Left kidney (tissue), 8 donors: ENCODE results near the gene ACSM2B. TPM values are rescaled to one million over a fixed set of nuclear protein-coding genes. Genes with fewer than 3 reads are reported as not detected.
"Not testable (repeated sequence)": the region's sequence is repeated elsewhere in the genome, so short reads cannot be mapped to it uniquely, and the experiment has no call there.

Experiments
- DNase-seq: peaks from one replicate; pipeline ENCODE4 v3.0.0-alpha.2; 2013
- long read RNA-seq, 8 donors: transcript quantifications; one replicate each; lab custom pipeline, GENCODE V29; 2026
- polyA plus RNA-seq: library from polyadenylated mRNA; unstranded; fragments of 120-200 nt; gene quantifications from one replicate; pipeline ENCODE4 v1.2.1, GENCODE V29; 2013; ENCODE audit not compliant: insufficient read length

The ACSM2B gene, protein sequence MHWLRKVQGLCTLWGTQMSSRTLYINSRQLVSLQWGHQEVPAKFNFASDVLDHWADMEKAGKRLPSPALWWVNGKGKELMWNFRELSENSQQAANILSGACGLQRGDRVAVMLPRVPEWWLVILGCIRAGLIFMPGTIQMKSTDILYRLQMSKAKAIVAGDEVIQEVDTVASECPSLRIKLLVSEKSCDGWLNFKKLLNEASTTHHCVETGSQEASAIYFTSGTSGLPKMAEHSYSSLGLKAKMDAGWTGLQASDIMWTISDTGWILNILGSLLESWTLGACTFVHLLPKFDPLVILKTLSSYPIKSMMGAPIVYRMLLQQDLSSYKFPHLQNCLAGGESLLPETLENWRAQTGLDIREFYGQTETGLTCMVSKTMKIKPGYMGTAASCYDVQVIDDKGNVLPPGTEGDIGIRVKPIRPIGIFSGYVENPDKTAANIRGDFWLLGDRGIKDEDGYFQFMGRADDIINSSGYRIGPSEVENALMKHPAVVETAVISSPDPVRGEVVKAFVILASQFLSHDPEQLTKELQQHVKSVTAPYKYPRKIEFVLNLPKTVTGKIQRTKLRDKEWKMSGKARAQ
- polyA plus RNA-seq: 75.9 TPM
- long read RNA-seq, donor 1, transcript ACSM2B-201 (14 exons, 2,935 nt): major isoform, 10 of 16 reads
- long read RNA-seq, donor 1, partial matches to known transcripts: 0 of 16 reads
- long read RNA-seq, donor 1, other reads (novel, unspliced or antisense): 0 of 16 reads
- long read RNA-seq, donor 2, transcript ACSM2B-201 (14 exons, 2,935 nt): major isoform, 9 of 16 reads
- long read RNA-seq, donor 2, partial matches to known transcripts: 0 of 16 reads
- long read RNA-seq, donor 2, other reads (novel, unspliced or antisense): 0 of 16 reads
- long read RNA-seq, donor 3, transcript ACSM2B-201 (14 exons, 2,935 nt): major isoform, 6 of 10 reads
- long read RNA-seq, donor 3, partial matches to known transcripts: 0 of 10 reads
- long read RNA-seq, donor 3, other reads (novel, unspliced or antisense): 0 of 10 reads
- long read RNA-seq, donor 4, partial matches to known transcripts: 0 of 1 reads
- long read RNA-seq, donor 4, other reads (novel, unspliced or antisense): 0 of 1 reads
- long read RNA-seq, donor 5, transcript ACSM2B-201 (14 exons, 2,935 nt): major isoform, 18 of 24 reads
- long read RNA-seq, donor 5, partial matches to known transcripts: 0 of 24 reads
- long read RNA-seq, donor 5, other reads (novel, unspliced or antisense): 0 of 24 reads
- long read RNA-seq, donor 6, transcript ACSM2B-201 (14 exons, 2,935 nt): major isoform, 5 of 8 reads
- long read RNA-seq, donor 6, partial matches to known transcripts: 0 of 8 reads
- long read RNA-seq, donor 6, other reads (novel, unspliced or antisense): 0 of 8 reads
- long read RNA-seq, donor 7, transcript ACSM2B-201 (14 exons, 2,935 nt): minor isoform, 9 of 24 reads
- long read RNA-seq, donor 7, transcript ACSM2B-205 (2 exons, 734 nt): major isoform, 11 of 24 reads
- long read RNA-seq, donor 7, partial matches to known transcripts: 0 of 24 reads
- long read RNA-seq, donor 7, other reads (novel, unspliced or antisense): 0 of 24 reads
- long read RNA-seq, donor 8, transcript ACSM2B-201 (14 exons, 2,935 nt): major isoform, 7 of 11 reads
- long read RNA-seq, donor 8, partial matches to known transcripts: 0 of 11 reads
- long read RNA-seq, donor 8, other reads (novel, unspliced or antisense): 0 of 11 reads

DNA sequence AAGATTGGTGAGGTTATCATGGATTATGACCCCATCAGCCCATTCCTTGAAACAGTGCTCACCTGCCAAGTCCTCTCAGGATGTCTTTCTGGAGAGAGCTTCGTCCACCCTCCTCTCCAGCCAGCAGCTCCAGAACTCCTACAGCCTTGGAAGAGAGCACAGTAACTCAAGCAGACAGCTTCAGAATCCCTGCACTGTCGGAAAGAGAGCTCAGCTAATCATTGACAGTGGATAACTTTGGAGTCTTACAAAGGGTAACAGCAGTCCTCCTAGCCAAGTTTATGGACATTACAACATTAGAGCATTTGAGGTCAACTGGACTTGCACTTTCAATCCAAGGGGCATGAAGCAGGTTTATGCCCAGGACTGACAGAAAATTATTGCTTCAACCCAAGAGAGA, at the start of gene ACSM2B:
ACSM2B (minus strand) TSS at position 223 of the 400 bp plus-strand sequence. CDS start 11,522 bp downstream, outside the sequence.
- not testable (repeated sequence) for DNase-seq

DNA sequence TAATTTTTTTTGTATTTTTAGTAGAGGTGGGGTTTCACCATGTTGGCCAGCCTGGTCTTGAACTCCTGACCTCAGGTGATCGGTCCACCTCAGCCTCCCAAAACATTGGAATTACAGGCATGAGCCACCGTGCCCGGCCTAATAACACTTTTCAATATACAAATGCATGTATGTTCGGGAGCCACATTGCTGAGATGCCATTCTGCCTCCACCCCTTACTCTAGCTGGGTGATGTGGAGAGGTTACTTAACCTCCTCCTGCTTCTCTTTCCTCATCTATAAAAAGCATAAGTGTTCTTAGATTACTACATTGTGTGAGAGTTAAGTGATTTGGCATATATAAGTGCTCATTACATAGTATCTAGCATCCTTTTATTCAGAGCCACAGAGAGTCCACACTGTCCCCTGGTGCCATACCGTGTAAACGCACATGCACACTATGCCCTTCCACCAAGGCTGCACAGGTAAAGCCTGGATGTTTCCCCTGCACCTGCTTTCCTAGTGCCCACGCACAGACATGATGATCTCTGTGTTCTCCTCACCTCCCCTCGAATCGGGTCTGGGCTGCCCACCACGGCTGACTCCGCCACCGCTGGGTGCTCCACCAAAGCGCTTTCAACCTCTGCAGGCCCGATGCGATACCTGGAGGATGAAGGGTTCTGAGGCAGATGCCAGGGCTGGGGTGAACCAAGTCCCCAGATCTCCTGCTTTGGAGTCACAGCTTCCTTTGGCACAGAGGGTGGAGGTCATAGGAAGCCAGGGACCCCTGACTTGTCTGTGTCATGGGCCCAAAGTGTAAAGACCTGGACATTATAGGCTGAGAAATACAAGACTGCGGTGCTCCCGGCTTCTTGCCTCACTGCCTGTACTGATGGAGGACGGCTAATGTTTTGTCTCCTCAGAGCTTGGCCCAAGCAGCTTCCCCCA, 49.0 kb upstream of the ACSM2B start:
- no peak for DNase-seq

DNA sequence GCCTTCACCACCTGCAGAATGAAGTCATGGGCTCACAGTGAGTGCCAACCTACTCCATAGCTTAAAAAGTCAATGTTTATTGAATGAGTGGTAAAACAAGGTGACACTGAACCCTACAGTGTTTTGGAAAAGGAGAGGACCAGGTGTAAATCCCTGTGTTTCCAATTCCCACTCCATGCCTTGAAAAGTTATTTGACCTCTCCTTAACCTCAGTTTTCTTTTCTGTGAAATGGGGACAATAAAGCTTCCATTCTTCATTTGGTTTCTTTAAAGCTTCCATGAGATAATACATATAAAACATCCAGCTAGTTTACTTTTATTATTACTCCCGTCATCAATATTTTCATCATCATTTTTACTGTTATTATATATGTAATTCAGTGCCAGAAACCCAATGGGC, 48.0 kb upstream of the ACSM2B start:
- DNase-seq: no peak

DNA sequence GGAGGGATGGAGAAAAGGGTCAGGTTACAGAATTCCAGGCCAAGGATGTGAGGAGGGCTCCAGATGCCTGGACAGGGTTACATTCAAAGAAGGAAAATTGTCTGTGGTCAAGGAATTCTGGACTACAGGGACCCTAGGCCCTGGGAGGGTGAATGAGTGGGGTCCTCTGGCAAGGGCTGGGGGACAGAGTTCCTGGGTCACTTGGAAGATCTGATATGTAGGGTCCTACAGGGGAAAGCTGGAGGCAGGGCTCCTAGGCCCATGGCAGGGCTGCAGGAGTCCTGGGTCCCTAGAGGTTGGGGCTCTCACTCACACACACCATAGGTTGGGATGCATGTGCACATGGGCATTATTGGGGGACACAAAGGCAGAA, 46.3 kb upstream of the ACSM2B start:
- no peak for DNase-seq

DNA sequence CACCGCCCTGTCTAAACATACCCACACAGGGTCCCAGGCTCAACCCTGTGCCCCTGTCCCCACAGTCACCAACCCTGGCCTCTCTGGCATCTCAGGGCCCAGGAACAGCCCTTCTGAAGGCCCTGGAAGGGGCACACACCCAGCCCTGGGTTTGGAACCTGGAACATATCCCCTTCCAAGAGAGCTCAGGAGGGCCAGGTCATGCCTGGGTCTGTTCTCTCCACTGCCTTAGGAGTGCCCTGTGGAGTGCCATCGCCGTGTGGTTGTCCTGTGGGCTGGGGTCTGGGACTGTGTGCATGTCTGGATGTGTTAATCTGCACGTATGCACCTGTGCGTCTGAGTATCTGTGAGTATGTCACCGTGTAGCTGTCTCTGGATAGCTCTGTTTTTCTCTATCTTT, 45.2 kb upstream of the ACSM2B start:
- DNase-seq: no peak

DNA sequence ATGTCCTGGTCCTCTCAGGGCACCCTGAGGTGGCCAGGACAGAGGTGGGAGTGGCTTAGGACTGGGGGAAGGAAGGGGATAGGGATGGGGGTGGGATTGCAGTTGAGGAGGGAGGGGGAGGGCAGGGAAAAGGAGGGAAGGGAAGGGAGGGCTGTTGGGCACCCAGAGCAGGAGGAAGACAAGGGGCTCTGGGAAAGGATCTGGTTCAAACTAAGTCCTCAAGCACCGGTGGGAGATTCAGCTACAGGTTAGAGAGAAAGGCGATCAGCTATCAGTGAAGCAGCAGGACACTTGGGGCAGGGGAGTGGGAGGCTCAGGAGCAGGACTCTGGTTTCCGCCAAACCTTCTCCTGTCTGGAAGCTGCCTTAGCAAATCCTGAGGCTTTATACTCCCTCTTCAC, 44.6 kb upstream of the ACSM2B start:
- DNase-seq: no peak

DNA sequence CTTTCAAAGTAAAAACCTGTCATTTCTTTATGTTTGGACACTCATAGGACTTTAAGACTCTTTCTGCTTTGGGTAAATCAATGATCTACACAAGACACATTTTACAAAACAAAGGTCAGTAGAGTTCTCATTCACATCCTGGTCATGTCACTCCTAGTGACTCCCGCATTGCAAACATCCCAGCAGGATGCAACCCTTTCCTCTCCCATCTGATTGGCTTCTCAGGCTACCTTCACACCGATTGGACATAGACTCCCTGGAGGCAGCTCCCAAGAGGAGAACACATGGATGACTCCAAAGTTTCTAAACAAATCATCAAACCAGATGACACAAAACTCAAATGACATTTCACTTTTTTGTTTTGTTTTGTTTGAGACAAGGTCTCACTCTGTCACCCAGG, 43.8 kb upstream of the ACSM2B start:
- DNase-seq: no peak

DNA sequence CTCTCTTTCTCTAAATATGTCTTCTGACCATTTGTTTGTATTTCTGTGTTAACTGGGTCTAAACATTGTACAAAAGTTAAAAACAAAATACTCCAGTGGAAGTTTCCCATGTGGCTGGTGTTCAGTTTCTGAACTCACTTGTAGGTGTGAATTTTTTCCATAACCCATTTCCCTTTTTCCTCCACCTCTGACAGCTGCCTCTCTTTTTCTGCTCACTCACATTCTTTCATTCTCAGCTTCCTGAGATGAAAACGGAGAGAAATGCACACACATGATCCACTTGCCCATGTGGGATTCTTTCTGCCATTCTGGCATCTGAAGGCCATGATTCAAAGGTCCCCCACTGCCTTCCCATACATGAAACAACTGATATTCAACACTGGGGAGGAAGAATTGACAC, 41.1 kb upstream of the ACSM2B start:
- no peak for DNase-seq

DNA sequence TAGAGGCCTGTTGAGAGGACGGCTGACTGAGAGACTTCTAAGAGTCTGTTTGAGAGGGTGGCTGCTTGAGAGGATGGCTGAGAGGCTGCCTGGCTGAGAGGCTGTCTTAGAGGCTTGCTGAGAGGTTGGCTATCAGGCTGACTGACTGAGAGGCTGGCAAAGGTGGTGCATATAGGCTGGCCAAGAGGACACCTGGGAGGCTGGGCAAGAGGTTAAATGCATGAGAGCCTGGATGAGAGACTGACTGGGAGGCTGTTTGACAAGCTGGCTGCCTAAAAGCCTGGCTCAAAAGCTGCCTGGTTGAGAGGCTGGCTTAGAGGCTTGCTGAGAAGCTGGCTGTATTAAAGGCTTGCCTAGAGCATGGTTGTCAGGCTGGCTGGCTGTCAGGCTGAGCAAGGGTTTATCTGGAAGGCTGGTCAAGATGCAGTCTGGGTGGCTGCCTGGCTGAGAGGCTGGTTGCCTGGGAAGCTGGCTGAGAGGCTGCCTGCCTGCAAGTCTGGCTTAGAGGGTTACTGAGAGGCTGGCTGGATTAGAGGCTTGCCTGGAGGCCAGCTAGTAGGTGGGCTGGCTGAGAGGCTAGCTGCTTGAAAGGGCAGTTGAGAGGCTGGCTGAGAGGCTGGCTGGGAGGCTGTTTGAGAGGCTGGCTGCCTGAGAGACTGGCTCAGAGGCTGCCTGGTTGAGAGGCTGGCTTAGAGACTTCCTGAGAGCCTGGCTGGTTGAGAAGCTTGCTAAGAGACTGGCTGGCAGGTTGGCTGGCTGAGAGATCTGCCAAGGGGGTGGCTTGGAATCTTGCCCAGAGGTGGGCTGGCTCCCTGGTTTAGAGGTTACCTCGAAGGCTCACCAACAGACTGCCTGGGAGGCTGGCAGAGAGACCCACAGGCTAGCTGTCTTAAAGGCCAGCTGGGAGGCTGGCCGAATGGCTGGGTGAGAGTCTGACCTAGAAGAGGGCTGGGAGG, 38.3 kb upstream of the ACSM2B start:
- no peak for DNase-seq

DNA sequence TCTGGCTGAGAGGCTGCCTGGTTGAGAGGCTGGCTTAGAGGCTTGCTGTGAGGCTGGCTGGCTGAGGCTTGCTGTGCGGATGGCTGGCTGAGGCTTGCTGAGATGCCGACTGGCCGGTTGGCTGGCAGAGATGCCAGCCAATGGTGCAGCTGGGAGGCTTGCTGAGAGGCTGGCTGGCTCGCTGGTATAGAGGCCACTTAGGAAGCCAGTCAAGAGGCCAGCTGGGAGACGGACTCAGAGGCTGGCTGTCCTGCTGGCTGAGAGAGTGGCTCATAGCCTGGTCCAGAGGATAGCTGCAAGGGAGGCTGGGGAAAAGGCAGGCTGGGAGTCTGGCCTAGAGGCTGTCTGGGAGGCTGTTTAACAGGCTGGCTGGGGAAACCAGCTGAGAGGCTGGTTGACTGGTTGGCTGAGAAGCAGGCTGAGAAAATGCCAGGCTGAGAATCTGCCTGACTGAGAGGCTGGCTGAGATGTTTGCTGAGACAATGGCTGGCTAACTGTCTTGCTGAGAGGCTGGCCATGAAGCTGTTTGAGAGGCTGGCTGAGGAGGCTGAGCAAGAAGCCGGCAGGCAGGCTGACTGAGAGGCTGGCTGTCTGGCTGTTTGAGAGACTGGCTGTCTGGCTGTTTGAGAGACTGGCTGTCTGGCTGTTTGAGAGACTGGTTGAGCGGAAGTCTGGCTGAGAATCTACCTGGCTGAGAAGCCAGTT, 37.5 kb upstream of the ACSM2B start:
- DNase-seq: no peak

DNA sequence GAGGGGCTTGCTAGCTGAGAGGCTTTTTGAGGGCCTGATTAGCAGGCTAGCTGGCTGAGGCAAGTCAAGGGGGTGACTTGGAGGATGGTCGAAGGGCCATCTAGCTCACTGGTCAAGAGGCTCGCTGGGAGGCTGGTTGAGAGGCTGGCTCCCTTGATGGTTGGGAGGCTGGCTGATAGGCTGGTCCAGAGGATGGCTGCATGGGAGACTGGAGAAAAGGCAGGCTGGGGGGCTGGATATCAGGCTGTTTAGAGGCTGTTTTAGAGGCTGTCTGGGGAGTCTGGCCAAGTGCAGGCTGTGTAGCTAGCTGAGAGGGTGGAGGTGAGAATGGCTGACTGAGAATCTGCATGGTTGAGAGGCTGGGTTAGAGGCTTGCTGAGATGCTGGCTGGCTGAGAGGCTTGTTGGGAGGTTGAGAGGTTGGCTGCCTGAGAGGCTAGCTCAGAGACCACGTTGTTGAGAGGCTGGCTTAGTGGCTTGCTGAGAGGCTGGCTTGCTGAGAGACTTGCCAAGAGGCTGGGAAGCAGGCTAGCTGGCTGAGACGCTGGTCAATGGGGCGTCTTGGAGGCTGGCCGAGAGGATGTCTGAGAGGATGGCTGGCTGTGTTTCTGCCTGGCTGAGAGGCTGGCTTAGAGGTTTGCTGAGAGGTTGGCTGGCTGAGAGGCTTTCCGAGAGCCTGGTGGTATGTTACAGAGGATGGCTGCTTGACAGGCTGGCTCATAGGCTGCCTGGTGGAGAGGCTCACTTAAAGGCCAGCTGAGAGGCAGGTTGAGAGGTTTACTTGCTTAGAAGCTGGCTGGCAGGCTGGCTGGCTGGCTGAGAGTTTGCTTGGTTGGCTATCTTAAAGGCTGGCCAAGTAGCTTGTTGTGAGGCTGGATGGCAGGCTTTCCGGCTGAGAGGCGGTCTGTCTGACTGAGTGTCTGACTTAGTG, 36.6 kb upstream of the ACSM2B start:
- DNase-seq: no peak

DNA sequence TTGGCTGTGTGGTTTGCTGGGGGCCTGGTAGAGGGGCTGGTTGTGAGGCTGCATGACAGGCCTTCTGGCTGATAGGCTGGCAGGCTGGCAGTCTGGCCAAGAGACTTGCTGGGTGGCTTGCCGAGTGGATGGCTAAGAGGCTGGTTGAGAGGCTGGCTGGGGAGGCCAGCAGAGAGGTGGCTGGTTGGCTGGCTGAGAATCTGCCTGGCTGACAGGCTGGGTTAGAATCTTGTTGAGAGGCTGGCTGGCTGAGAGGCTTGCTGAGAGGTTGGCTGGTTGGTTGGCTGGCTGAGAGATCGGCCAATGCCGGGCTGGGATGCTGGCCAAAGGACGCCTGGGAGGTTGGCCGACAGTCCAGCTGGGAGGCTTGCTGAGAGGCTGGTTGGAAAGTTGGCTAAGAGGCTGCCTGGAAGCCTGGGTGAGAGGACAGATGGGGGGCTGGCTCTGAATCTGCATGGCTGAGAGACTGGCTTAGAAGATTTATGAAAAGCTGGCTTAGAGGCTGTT, 35.9 kb upstream of the ACSM2B start:
- no peak for DNase-seq

DNA sequence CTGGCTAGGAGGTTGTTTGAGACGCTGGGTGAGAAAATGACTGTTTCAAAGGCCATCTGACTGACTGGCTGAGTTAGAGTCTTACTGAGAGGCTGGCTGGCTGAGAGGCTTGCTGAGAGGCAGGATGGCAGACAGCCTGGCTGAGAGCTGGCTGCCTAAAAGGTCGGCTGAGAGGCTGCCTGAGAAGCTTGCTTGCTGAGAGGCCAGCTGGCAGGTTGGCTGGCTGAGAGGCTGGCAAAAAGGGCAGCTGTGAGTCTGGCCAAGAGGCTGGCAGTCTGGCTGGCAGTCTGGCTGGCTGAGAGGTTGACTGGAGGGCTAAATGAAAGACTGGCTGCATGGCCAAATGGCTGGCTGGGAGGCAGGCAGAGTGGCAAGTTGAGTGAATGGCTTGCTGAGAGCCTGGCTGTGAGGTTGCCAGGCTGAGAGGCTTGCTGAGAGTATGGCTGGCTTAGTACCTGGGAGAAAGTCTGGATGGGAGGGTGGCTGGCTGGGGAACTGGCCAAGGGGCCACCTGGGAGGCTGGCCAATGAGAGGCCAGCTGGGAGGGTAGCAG, 35.3 kb upstream of the ACSM2B start:
- DNase-seq: no peak

DNA sequence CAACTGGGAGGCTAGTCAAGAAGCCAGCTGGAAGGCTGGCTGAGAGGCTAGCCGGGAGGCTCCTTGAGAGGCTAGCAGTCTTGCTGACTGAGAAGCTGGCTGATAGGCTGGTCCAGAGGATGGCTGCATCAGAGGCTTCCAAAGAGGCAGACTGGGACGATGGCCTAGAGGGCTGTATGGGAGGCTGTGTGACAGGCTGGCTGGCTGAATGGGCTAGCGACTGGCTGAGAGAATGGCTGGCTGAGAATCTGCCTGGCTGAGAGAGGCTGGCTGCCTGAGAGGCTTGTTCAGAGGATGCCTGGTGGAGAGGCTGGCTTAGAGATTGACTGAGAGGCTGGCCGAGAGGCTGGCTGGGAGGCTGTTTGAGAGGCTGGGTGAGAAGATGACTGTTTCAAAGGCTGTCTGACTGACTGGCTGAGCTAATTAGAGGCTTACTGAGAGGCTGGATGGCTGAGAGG, 34.8 kb upstream of the ACSM2B start:
- DNase-seq: no peak

DNA sequence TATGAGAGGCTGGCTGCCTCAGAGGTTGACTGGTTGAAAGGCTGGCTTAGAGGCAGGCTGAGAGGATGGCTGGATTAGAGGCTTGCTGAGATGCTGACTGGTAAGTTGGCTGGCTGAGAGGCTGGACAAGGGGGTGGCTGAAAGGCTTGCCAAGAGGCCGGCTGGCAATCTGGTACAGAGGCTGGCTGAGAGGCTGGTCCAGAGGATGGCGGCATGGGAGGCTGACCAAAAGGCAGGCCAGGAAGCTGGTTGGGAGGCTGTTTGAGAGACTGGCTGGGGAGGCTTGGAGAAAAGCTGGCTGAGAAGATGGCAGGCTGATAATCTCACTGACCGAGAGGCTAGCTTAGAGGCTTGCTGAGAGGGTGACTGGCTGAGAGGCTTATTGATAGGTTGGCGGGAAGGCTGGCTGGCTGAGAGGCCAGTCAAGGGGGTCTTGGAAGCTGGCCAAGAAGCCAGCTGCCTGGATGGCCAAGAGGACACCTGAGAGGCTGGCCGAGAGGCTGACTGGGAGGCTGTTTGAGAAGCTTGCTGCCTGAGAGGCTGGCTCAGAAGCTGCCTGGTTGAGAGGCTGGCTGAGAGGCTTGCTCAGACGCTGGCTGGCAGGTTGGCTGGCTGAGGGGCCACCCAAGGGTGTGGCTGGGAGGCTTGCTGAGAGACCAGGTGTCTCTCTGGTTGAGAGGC, 34.2 kb upstream of the ACSM2B start:
- DNase-seq: no peak

DNA sequence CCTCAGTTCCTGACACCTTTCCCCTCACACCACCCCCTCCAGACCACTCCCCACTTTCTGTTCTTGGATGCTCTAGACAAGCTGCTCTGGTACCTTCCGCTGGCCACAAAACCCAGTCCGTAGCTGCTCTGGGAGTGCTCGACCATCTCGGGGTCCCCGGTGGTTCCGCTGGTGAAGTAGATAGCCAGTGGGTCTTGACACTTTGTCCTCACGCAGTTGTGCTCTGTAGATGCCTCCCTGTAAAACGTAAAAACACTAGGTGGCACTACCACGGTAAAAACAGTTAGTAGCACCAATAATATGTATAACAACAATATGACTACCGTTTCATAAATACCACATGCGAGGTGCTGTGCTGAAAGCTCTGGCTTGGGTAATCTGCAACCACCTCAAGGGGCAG, 26.0 kb upstream of the ACSM2B start:
- DNase-seq: not testable (repeated sequence)
